Stomach (tissue), 4 donors: ENCODE data around the gene SYF2.

ENCODE experiments used
- CTCF ChIP-seq, 7 experiments: fragments of 450-650 bp in 4 of 7; fragments of 200-600 bp in 3 of 7; sonication (generic) in 3 of 7; IDR thresholded peaks; one replicate each; pipeline ENCODE4 v1.5.1; 2016 to 2019; ENCODE audit warnings: antibody characterized with exemption in 7 of 7, control low read depth in 2 of 7, mild to moderate bottlenecking in 1 of 7
- EP300 ChIP-seq: sonication (generic); formaldehyde crosslinking; IDR thresholded peaks from one replicate; pipeline ENCODE4 v1.6.1; 2017; ENCODE audit warnings: antibody characterized with exemption
- POLR2A ChIP-seq, 4 donors: fragments of 450-650 bp; IDR thresholded peaks; one replicate each; pipeline ENCODE4 v1.6.1; 2016; ENCODE audit warnings: antibody characterized with exemption in 4 of 4, control low read depth in 2 of 4, mild to moderate bottlenecking in 1 of 4, moderate library complexity in 1 of 4
- POLR2AphosphoS5 ChIP-seq, 3 donors: sonication (generic); formaldehyde crosslinking; IDR thresholded peaks; one replicate each; pipeline ENCODE4 v1.6.1; 2016; ENCODE audit warnings: antibody characterized with exemption in 3 of 3

GRCh38 chr1:25232866-25233784 is 823 bp upstream of the SYF2 start:
- no peak for TF ChIP-seq CTCF (IDR thresholded peaks at IDR 0.05)
- peak; percentile 28 to 61 (median 32) for TF ChIP-seq POLR2AphosphoS5 (IDR thresholded peaks at IDR 0.05)
- no peak for TF ChIP-seq POLR2A (IDR thresholded peaks at IDR 0.05)
- no peak for TF ChIP-seq EP300
